Liver (tissue), 9 donors: ENCODE data around the gene EEIG1. TPM values are rescaled to one million over a fixed set of nuclear protein-coding genes. Genes with fewer than 3 reads are reported as not detected.
A peak's percentile ranks its signal among the peaks of the same experiment; 100 is the strongest.

Source experiments
- DNase-seq: peaks from one replicate; pipeline ENCODE4 v3.0.0-alpha.2; 2017; ENCODE audit warnings: low spot score
- H3K27ac ChIP-seq, 2 donors: one replicate each; pipeline ENCODE4 v1.7.0; 2013; ENCODE audit warnings: inconsistent platforms in 2 of 2, low read length in 2 of 2, control low read depth in 1 of 2, low read depth in 1 of 2, mild to moderate bottlenecking in 1 of 2
- H3K27me3 ChIP-seq, 4 donors: one replicate each; pipeline versions ENCODE4 v1.6.1 to v1.7.0; 2013; ENCODE audit warnings: low read length in 3 of 4, inconsistent platforms in 1 of 4, mild to moderate bottlenecking in 1 of 4, moderate library complexity in 1 of 4; ENCODE audit not compliant: control insufficient read depth in 4 of 4, insufficient read depth in 4 of 4
- H3K36me3 ChIP-seq, 4 donors: one replicate each; pipeline versions ENCODE4 v1.6.1 to v1.7.0; 2013; ENCODE audit warnings: low read length in 3 of 4, mild to moderate bottlenecking in 3 of 4, low read depth in 1 of 4, moderate library complexity in 1 of 4; ENCODE audit not compliant: control insufficient read depth in 4 of 4, insufficient read depth in 3 of 4
- H3K4me1 ChIP-seq, 4 donors: one replicate each; pipeline versions ENCODE4 v1.6.1 to v1.7.0; 2013; ENCODE audit warnings: low read length in 3 of 4, mild to moderate bottlenecking in 3 of 4, moderate library complexity in 1 of 4; ENCODE audit not compliant: control insufficient read depth in 4 of 4, insufficient read depth in 4 of 4
- H3K4me3 ChIP-seq, 3 donors: one replicate each; pipeline versions ENCODE4 v1.6.1 to v1.7.0; 2013; ENCODE audit warnings: low read length in 3 of 3, control low read depth in 1 of 3, low read depth in 1 of 3, mild to moderate bottlenecking in 1 of 3
- H3K9ac ChIP-seq, 2 donors: one replicate each; pipeline ENCODE4 v1.7.0; 2013; ENCODE audit warnings: low read length in 2 of 2, mild to moderate bottlenecking in 2 of 2, moderate library complexity in 2 of 2, control low read depth in 1 of 2, low read depth in 1 of 2
- H3K9me3 ChIP-seq, 4 donors: one replicate each; pipeline versions ENCODE4 v1.6.1 to v1.7.0; 2013; ENCODE audit warnings: low read length in 3 of 4; ENCODE audit not compliant: control insufficient read depth in 4 of 4
- ATF3 ChIP-seq: IDR thresholded peaks from 2 replicates; pipeline ENCODE4 v1.6.1; 2016; ENCODE audit warnings: antibody characterized with exemption
- CTCF ChIP-seq: fragments of 150-350 bp; IDR thresholded peaks from 2 replicates; pipeline ENCODE4 v1.5.1; 2017; ENCODE audit warnings: improper control_type of control experiment, low read depth, low read length; ENCODE audit not compliant: missing input control
- EGR1 ChIP-seq, 2 donors: IDR thresholded peaks; 2 replicates each; pipeline ENCODE4 v1.6.1; 2016 to 2018; ENCODE audit warnings: antibody characterized with exemption in 2 of 2, low read depth in 2 of 2
- FOXA1 ChIP-seq: IDR thresholded peaks from 2 replicates; pipeline ENCODE4 v1.6.1; 2016; ENCODE audit warnings: antibody characterized with exemption
- FOXA2 ChIP-seq: IDR thresholded peaks from 2 replicates; pipeline ENCODE4 v1.6.1; 2016; ENCODE audit warnings: antibody characterized with exemption
- GABPA ChIP-seq, 2 donors: IDR thresholded peaks in 1 of 2; conservative IDR thresholded peaks in 1 of 2; 2 replicates each; pipeline ENCODE4 v1.6.1; 2016; ENCODE audit warnings: antibody characterized with exemption in 2 of 2, mild to moderate bottlenecking in 1 of 2, moderate library complexity in 1 of 2
- HNF4A ChIP-seq, 2 donors: conservative IDR thresholded peaks; 2 replicates each; pipeline ENCODE4 v1.6.1; 2016; ENCODE audit warnings: antibody characterized with exemption in 2 of 2, mild to moderate bottlenecking in 2 of 2
- HNF4G ChIP-seq: IDR thresholded peaks from 2 replicates; pipeline ENCODE4 v1.6.1; 2016; ENCODE audit warnings: antibody characterized with exemption
- JUND ChIP-seq, 2 donors: IDR thresholded peaks; 2 replicates each; pipeline ENCODE4 v1.6.1; 2016; ENCODE audit warnings: antibody characterized with exemption in 2 of 2
- MAX ChIP-seq: IDR thresholded peaks from 2 replicates; pipeline ENCODE4 v1.6.1; 2016; ENCODE audit warnings: antibody characterized with exemption
- NR2F2 ChIP-seq: IDR thresholded peaks from 2 replicates; pipeline ENCODE4 v1.6.1; 2016; ENCODE audit warnings: antibody characterized with exemption
- RAD21 ChIP-seq, 2 donors: IDR thresholded peaks; 2 replicates each; pipeline ENCODE4 v1.6.1; 2016; ENCODE audit warnings: antibody characterized with exemption in 2 of 2, mild to moderate bottlenecking in 2 of 2
- REST ChIP-seq: IDR thresholded peaks from 2 replicates; pipeline ENCODE4 v1.6.1; 2016; ENCODE audit warnings: antibody characterized with exemption, mild to moderate bottlenecking
- RXRA ChIP-seq, 2 donors: IDR thresholded peaks; 2 replicates each; pipeline ENCODE4 v1.6.1; 2017 to 2018; ENCODE audit warnings: antibody characterized with exemption in 2 of 2, mild to moderate bottlenecking in 1 of 2
- SP1 ChIP-seq: IDR thresholded peaks from 2 replicates; pipeline ENCODE4 v1.6.1; 2018; ENCODE audit warnings: antibody characterized with exemption, mild to moderate bottlenecking
- TAF1 ChIP-seq: conservative IDR thresholded peaks from 2 replicates; pipeline ENCODE4 v1.6.1; 2016; ENCODE audit warnings: antibody characterized with exemption, mild to moderate bottlenecking
- YY1 ChIP-seq: IDR thresholded peaks from 2 replicates; pipeline ENCODE4 v1.6.1; 2016; ENCODE audit warnings: antibody characterized with exemption, mild to moderate bottlenecking
- ZBTB33 ChIP-seq: IDR thresholded peaks from 2 replicates; pipeline ENCODE4 v1.6.1; 2016; ENCODE audit warnings: antibody characterized with exemption
- WGBS: extraction: QIAGEN DNeasy Blood & Tissue Kit; methylation state at CpG from one replicate; pipeline ENCODE4 v1.1.7; 2013; 5-methylcytosine and 5-hydroxymethylcytosine counted together
- polyA plus RNA-seq, 2 donors: library from polyadenylated mRNA; stranded (reverse) in 1 of 2; unstranded in 1 of 2; fragments of 200-250 nt in 1 of 2; fragments of >200 nt in 1 of 2; fragmentation: Nextera tagmentation in 1 of 2; extraction: Ambion mirVana in 1 of 2; gene quantifications; one replicate each; pipeline versions ENCODE4 v1.2.1 to v1.2.3, GENCODE V29; 2013 to 2015
- total RNA-seq, 2 donors: library from RNA; depleted of rRNA; stranded (reverse); fragments of >200 nt; gene quantifications; one replicate each; pipeline ENCODE4 v1.2.3, GENCODE V29; 2014
- donor health status: healthy.
- donor health status: healthy.
- donor health status: healthy.
- donor health status: healthy.
- donor health status: healthy.

EEIG1 gene
- total and polyA plus RNA-seq, 4 donors: 4.9 to 14.3 (median 8.9) TPM

- H3K27ac ChIP-seq: peak overlapping the region in 1 of 2 donors; percentile 39
- no peak for DNase-seq
- WGBS: 59% methylated on average over 11 of the region's 11 CpGs
- TF ChIP-seq FOXA2 (no peak), FOXA1 (no peak), SP1 (no peak), CTCF (no peak), JUND (IDR thresholded peaks at IDR 0.05) (no peak), ATF3 (no peak), YY1 (no peak), NR2F2 (no peak), GABPA (IDR thresholded peaks at IDR 0.05 in 1 of 2, conservative IDR thresholded peaks at IDR 0.05 in 1 of 2) (no peak), RXRA (IDR thresholded peaks at IDR 0.05) (no peak), HNF4G (no peak), TAF1 (no peak), RAD21 (IDR thresholded peaks at IDR 0.05) (no peak), HNF4A (conservative IDR thresholded peaks at IDR 0.05) (no peak), EGR1 (IDR thresholded peaks at IDR 0.05; ENCODE audit: low read depth in 2 of 2) (no peak), MAX (no peak), REST (no peak)
- no peak overlapping the region for H3K4me3 ChIP-seq
- no peaks in the 10 kb centered on the region for H3K9me3 ChIP-seq
- no peaks in the 10 kb centered on the region for H3K27me3 ChIP-seq
- H3K36me3 ChIP-seq: no peaks in the 10 kb centered on the region
- H3K4me1 ChIP-seq: peaks cover 20 to 53% (median 40%) of the 10 kb centered on the region in 4 donors
- no peak overlapping the region for H3K9ac ChIP-seq
These were observed 20.2 kb downstream of the EEIG1 start for GRCh38 chr9:127960410-127961154.

GRCh38 chr9:127959841-127960409, 20.9 kb downstream of the EEIG1 start:
- Histone ChIP-seq H3K9me3 (no peaks in the 10 kb centered on the region), H3K27ac (peak overlapping the region in 1 of 2 donors; percentile 39), H3K4me3 (no peak overlapping the region), H3K27me3 (no peaks in the 10 kb centered on the region), H3K9ac (no peak overlapping the region), H3K4me1 (peaks cover 19 to 53% (median 41%) of the 10 kb centered on the region in 4 donors), H3K36me3 (no peaks in the 10 kb centered on the region)
- WGBS: 96% methylated on average over 2 of the region's 2 CpGs
- no peak for TF ChIP-seq SP1
- TF ChIP-seq HNF4G: no peak
- no peak for TF ChIP-seq FOXA2
- no peak for TF ChIP-seq FOXA1
- TF ChIP-seq TAF1: no peak
- no peak for TF ChIP-seq HNF4A (conservative IDR thresholded peaks at IDR 0.05)
- no peak for TF ChIP-seq MAX
- TF ChIP-seq ZBTB33: no peak
- no peak for TF ChIP-seq RXRA (IDR thresholded peaks at IDR 0.05)
- TF ChIP-seq YY1: no peak
- no peak for TF ChIP-seq GABPA (IDR thresholded peaks at IDR 0.05 in 1 of 2, conservative IDR thresholded peaks at IDR 0.05 in 1 of 2)
- no peak for TF ChIP-seq RAD21 (IDR thresholded peaks at IDR 0.05)
- TF ChIP-seq CTCF: no peak
- no peak for TF ChIP-seq ATF3
- TF ChIP-seq EGR1 (IDR thresholded peaks at IDR 0.05; ENCODE audit: low read depth in 2 of 2): no peak
- DNase-seq: no peak
